Ovary (tissue), 3 donors: Measurements from ENCODE around the gene TMEM117.

Source experiments
- EP300 ChIP-seq: sonication (generic); formaldehyde crosslinking; IDR thresholded peaks from one replicate; pipeline ENCODE4 v1.6.1; 2017; ENCODE audit warnings: antibody characterized with exemption
- POLR2A ChIP-seq: fragments of 450-650 bp; IDR thresholded peaks from one replicate; pipeline ENCODE4 v1.6.1; 2017; ENCODE audit warnings: antibody characterized with exemption, mild to moderate bottlenecking, moderate library complexity
- TF ChIP-seq, protein P1 (sequence below), 3 donors: fragments of 450-650 bp in 2 of 3; fragments of 200-600 bp in 1 of 3; IDR thresholded peaks; one replicate each; pipeline versions ENCODE4 v1.5.1 to v1.8.0; 2016 to 2022; ENCODE audit warnings: antibody characterized with exemption in 3 of 3, mild to moderate bottlenecking in 1 of 3
- donor health status: DM: no; HTN: no; CAD: no.

DNA sequence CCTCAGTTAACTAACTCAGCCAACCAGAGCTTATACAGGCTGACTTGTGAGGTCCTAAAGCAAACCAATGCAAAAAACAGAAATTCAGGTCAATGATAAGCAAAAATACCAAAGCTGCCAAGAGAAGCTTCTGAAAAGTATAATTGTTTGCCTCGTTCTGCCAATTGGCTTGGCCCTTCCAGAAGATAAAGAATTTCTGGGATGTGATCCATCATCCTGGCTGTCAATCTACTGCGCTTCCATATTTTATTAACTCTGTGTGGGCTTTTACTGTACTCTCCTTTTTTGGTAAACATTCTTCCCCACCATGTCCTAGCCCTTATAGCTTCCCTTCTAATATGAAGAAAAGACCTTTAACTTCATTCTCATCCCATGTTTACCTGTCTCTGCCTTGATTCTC is 387.9 kb downstream of the TMEM117 start:
- TF ChIP-seq, protein P1, sequence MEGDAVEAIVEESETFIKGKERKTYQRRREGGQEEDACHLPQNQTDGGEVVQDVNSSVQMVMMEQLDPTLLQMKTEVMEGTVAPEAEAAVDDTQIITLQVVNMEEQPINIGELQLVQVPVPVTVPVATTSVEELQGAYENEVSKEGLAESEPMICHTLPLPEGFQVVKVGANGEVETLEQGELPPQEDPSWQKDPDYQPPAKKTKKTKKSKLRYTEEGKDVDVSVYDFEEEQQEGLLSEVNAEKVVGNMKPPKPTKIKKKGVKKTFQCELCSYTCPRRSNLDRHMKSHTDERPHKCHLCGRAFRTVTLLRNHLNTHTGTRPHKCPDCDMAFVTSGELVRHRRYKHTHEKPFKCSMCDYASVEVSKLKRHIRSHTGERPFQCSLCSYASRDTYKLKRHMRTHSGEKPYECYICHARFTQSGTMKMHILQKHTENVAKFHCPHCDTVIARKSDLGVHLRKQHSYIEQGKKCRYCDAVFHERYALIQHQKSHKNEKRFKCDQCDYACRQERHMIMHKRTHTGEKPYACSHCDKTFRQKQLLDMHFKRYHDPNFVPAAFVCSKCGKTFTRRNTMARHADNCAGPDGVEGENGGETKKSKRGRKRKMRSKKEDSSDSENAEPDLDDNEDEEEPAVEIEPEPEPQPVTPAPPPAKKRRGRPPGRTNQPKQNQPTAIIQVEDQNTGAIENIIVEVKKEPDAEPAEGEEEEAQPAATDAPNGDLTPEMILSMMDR (IDR thresholded peaks at IDR 0.05): no peak
- TF ChIP-seq POLR2A (no peak), EP300 (no peak)
